GM19467 (cell line): ENCODE measurements around the gene FAM170A.

ENCODE experiments used
- ATAC-seq: cut with Tn5 transposase; IDR thresholded peaks from one replicate; pipeline ENCODE4 v1.9.1; 2021; ENCODE audit warnings: mild to moderate bottlenecking, moderate library complexity; ENCODE audit not compliant: unreplicated experiment

Gene FAM170A

GRCh38 chr5:119629339-119629738 is at the start of gene FAM170A:
Gene FAM170A (plus strand): TSS chr5:119629558. CDS start chr5:119629769, 211 bp downstream.
- no peak for ATAC-seq

- no peak for ATAC-seq
These were observed 46.4 kb upstream of the FAM170A start for GRCh38 chr5:119582987-119583386.

- ATAC-seq, result peak; percentile 90
These were observed 45.7 kb upstream of the FAM170A start for GRCh38 chr5:119583684-119584083.

- no peak for ATAC-seq
These were observed 33.3 kb upstream of the FAM170A start for GRCh38 chr5:119596046-119596445.

- no peak for ATAC-seq
These were observed 31.5 kb upstream of the FAM170A start for GRCh38 chr5:119597728-119598298.

- ATAC-seq, result no peak
These were observed 15.4 kb upstream of the FAM170A start for GRCh38 chr5:119613937-119614336.

GRCh38 chr5:119614838-119615237 is 14.5 kb upstream of the FAM170A start:
- no peak for ATAC-seq

- no peak for ATAC-seq
These were observed 3.3 kb upstream of the FAM170A start for GRCh38 chr5:119626086-119626485.

- ATAC-seq, result no peak
These were observed 1.5 kb downstream of the FAM170A start for GRCh38 chr5:119630752-119631440.

- no peak for ATAC-seq
These were observed 2.3 kb downstream of the FAM170A start for GRCh38 chr5:119631660-119632059.

GRCh38 chr5:119651486-119651885 is 22.1 kb downstream of the FAM170A start:
- ATAC-seq, result no peak

- ATAC-seq, result no peak
These were observed 25.7 kb downstream of the FAM170A start for GRCh38 chr5:119655061-119655460.

- ATAC-seq, result no peak
These were observed 26.7 kb downstream of the FAM170A start for GRCh38 chr5:119656023-119656422.

GRCh38 chr5:119666542-119666941 is 37.2 kb downstream of the FAM170A start:
- no peak for ATAC-seq

GRCh38 chr5:119678351-119679028 is 49.1 kb downstream of the FAM170A start:
- ATAC-seq, result no peak

- ATAC-seq, result no peak
These were observed 50.7 kb downstream of the FAM170A start for GRCh38 chr5:119680080-119680479.

- ATAC-seq, result no peak
These were observed 52.4 kb downstream of the FAM170A start for GRCh38 chr5:119681734-119682133.

GRCh38 chr5:119682372-119682771 is 53.0 kb downstream of the FAM170A start:
- ATAC-seq, result no peak
